GM23248 (cell line): Measurements from ENCODE around the gene MORN4.

Source experiments
- EZH2 ChIP-seq: fragments of 200-600 bp; sonication (generic); IDR thresholded peaks from 2 replicates; pipeline ENCODE4 v1.6.1; 2018; ENCODE audit warnings: antibody characterized with exemption, mild to moderate bottlenecking; ENCODE audit not compliant: insufficient read depth, poor library complexity, severe bottlenecking
- EZH2phosphoT487 ChIP-seq: fragments of 200-600 bp; sonication (generic); IDR thresholded peaks from 2 replicates; pipeline ENCODE4 v1.6.1; 2018; ENCODE audit warnings: antibody characterized with exemption, moderate library complexity, mild to moderate bottlenecking, low read depth; ENCODE audit not compliant: insufficient read depth

GRCh38 chr10:97608991-97609561 lies 24.2 kb downstream of the MORN4 start:
- TF ChIP-seq EZH2phosphoT487 (no peak), EZH2 (no peak)
